A673 (cell line): ENCODE data around the gene APOBEC3B.

ENCODE experiments used
- EZH2 ChIP-seq: fragments of 200-600 bp; sonication (generic); IDR thresholded peaks from 2 replicates; pipeline ENCODE4 v1.6.1; 2017; ENCODE audit warnings: borderline replicate concordance, low read depth, mild to moderate bottlenecking, mixed read lengths, antibody characterized with exemption, low read length; ENCODE audit not compliant: poor library complexity, severe bottlenecking
- TF ChIP-seq, protein P1 (sequence below): fragments of 300-800, 200-600 bp; sonication (generic); conservative IDR thresholded peaks from 2 replicates; pipeline ENCODE4 v1.5.1; 2017; ENCODE audit warnings: low read depth, mild to moderate bottlenecking, antibody characterized with exemption, low read length, moderate library complexity, mixed read lengths

DNA sequence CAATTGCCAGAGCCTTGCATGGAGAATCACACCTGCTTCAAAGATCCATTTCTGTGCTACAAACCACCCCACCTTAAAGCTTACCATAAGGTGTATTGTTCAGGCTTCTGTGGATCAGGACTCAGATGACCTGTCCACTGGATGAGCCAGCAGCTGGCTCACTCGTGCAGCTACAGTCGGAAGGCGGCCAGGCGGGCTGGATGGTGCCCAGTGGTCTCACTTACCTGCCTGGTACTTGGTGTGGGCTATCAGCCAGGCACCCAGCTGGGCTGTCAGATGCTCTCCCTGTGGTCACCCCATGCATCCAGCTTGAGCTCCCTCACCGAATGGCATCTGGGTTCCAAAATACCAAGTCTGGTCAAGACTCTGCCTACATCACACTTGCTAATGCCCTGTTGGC is 10.9 kb upstream of the APOBEC3B start:
- no peak for TF ChIP-seq EZH2
- TF ChIP-seq, protein P1, sequence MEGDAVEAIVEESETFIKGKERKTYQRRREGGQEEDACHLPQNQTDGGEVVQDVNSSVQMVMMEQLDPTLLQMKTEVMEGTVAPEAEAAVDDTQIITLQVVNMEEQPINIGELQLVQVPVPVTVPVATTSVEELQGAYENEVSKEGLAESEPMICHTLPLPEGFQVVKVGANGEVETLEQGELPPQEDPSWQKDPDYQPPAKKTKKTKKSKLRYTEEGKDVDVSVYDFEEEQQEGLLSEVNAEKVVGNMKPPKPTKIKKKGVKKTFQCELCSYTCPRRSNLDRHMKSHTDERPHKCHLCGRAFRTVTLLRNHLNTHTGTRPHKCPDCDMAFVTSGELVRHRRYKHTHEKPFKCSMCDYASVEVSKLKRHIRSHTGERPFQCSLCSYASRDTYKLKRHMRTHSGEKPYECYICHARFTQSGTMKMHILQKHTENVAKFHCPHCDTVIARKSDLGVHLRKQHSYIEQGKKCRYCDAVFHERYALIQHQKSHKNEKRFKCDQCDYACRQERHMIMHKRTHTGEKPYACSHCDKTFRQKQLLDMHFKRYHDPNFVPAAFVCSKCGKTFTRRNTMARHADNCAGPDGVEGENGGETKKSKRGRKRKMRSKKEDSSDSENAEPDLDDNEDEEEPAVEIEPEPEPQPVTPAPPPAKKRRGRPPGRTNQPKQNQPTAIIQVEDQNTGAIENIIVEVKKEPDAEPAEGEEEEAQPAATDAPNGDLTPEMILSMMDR: no peak
